Measurements from ENCODE around the gene ADD3. TPM values are rescaled to one million over a fixed set of nuclear protein-coding genes. Genes with fewer than 3 reads are reported as not detected.

Gene ADD3
- polyA plus RNA-seq, 3 donors, result 94.8 to 126 (median 111) TPM

DNA sequence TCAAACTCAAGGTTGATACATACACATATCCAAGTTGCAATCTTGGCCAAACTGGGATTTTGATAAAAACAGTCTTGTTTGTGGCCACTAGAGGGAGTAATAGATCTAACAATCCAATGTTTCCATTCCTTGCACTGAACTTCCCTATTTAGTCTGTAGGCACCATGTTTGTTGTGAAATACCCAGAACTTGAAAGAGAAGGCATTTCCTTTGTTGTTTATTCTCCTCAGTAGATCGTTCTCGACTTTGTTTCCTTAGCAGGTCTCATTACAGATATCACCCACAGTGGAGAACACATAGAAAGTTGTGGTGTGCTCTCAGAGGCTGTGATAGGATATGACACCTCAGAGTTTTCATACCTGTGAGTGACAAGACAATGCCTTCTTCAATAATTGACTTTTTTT, 129.4 kb downstream of the ADD3 start:
- Histone ChIP-seq H3K9me3 (replicated peaks in 1 of 2; ENCODE audit: control insufficient read depth in 1 of 2, insufficient read depth in 1 of 2, low read length in 2 of 2) (no peaks in the 10 kb centered on the region), H3K4me2 (replicated peaks; ENCODE audit: extremely low read depth, low read length, poor library complexity, severe bottlenecking) (peak overlapping the region; percentile 71), H2AFZ (ENCODE audit: insufficient read depth, low read depth, low read length, poor library complexity, severe bottlenecking) (peak overlapping the region; percentile 71), H3K36me3 (replicated peaks in 1 of 2; ENCODE audit: control insufficient read depth in 1 of 2, insufficient read depth in 2 of 2, low read length in 2 of 2) (peaks cover 25 to 35% of the 10 kb centered on the region in 2 donors), H3K4me3 (replicated peaks in 1 of 3; ENCODE audit: low read depth in 2 of 3, low read length in 3 of 3) (peak overlapping the region; percentile 21 to 78 (median 69)), H4K20me1 (ENCODE audit: insufficient read depth, low read length) (no peaks in the 10 kb centered on the region), H3K9ac (ENCODE audit: insufficient read depth, low read length, poor library complexity, severe bottlenecking) (peak overlapping the region; percentile 17), H3K27ac (ENCODE audit: low read depth in 1 of 2, low read length in 2 of 2) (peak overlapping the region in 1 of 2 donors; percentile 77), H3K79me2 (ENCODE audit: insufficient read depth, low read length) (no peaks in the 10 kb centered on the region), H3K27me3 (ENCODE audit: control insufficient read depth in 2 of 2, insufficient read depth in 2 of 2, low read length in 2 of 2) (no peaks in the 10 kb centered on the region), H3K4me1 (ENCODE audit: control insufficient read depth in 1 of 2, insufficient read depth in 2 of 2, low read length in 2 of 2) (peaks cover 32 to 38% of the 10 kb centered on the region in 2 donors)
- no peaks in the 10 kb centered on the region for H3K27me3 Mint-ChIP-seq (ENCODE audit: low read depth in 3 of 3)
- no CpG with 5 or more reads among the region's 2 CpGs for whole genome bisulfite sequencing (ENCODE audit: insufficient coverage)
- H3K36me3 Mint-ChIP-seq, result peaks cover 19 to 35% of the 10 kb centered on the region in 2 donors
- H3K4me1 Mint-ChIP-seq, result peaks cover 40% of the 10 kb centered on the region
- intact Hi-C loops (cut with micrococcal nuclease), result loop anchor here (2.0 to 5.0 kb wide), 2 partner anchors 142 to 145 kb away; no protein-coding TSS in a partner anchor
- DNase-seq, result peak; percentile 75 to 92 (median 86)
- H3K4me3 Mint-ChIP-seq, result peak overlapping the region; percentile 44 to 76
- TF ChIP-seq, protein P1, sequence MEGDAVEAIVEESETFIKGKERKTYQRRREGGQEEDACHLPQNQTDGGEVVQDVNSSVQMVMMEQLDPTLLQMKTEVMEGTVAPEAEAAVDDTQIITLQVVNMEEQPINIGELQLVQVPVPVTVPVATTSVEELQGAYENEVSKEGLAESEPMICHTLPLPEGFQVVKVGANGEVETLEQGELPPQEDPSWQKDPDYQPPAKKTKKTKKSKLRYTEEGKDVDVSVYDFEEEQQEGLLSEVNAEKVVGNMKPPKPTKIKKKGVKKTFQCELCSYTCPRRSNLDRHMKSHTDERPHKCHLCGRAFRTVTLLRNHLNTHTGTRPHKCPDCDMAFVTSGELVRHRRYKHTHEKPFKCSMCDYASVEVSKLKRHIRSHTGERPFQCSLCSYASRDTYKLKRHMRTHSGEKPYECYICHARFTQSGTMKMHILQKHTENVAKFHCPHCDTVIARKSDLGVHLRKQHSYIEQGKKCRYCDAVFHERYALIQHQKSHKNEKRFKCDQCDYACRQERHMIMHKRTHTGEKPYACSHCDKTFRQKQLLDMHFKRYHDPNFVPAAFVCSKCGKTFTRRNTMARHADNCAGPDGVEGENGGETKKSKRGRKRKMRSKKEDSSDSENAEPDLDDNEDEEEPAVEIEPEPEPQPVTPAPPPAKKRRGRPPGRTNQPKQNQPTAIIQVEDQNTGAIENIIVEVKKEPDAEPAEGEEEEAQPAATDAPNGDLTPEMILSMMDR (IDR thresholded peaks at IDR 0.05), result peak; percentile 76
- H3K27ac Mint-ChIP-seq, result peak overlapping the region; percentile 66 to 94 (median 84)
- no peaks in the 10 kb centered on the region for H3K9me3 Mint-ChIP-seq

DNA sequence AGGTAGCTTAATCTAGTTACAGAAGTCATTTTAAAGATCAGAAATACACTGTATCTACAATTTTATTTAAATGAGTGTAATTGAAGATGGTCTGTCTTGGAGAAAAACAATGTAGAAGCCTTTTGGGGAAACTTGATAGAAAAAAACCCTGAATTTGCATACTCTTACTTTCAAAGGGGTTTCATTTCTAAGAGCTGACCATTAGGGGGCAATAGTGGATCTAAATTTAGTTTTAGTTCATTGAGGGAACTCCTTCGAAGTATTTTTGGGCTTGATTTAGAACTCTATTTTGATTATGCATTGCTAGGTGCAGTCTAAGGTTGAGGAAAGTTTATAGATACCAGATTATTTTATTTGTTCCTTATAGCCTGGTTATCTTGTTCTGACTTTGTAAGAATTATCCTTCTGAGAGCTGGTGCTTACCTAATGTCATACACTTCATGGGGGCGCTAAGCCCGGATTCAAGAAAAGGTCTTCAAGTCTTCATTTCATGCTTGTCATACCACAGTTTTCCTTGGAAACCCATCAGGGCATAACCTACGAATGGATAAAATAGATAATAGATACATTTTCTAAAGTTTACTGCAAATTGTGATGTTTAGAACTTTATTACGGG, 130.5 kb downstream of the ADD3 start:
- Histone ChIP-seq H3K4me1 (ENCODE audit: control insufficient read depth in 1 of 2, insufficient read depth in 2 of 2, low read length in 2 of 2) (peaks cover 43 to 49% of the 10 kb centered on the region in 2 donors), H3K4me3 (replicated peaks in 1 of 3; ENCODE audit: low read depth in 2 of 3, low read length in 3 of 3) (no peak overlapping the region), H3K27me3 (ENCODE audit: control insufficient read depth in 2 of 2, insufficient read depth in 2 of 2, low read length in 2 of 2) (no peaks in the 10 kb centered on the region), H4K20me1 (ENCODE audit: insufficient read depth, low read length) (no peaks in the 10 kb centered on the region), H3K36me3 (replicated peaks in 1 of 2; ENCODE audit: control insufficient read depth in 1 of 2, insufficient read depth in 2 of 2, low read length in 2 of 2) (peaks cover 13 to 24% of the 10 kb centered on the region in 2 donors), H3K4me2 (replicated peaks; ENCODE audit: extremely low read depth, low read length, poor library complexity, severe bottlenecking) (peak overlapping the region; percentile 71), H2AFZ (ENCODE audit: insufficient read depth, low read depth, low read length, poor library complexity, severe bottlenecking) (no peak overlapping the region), H3K79me2 (ENCODE audit: insufficient read depth, low read length) (no peaks in the 10 kb centered on the region), H3K9me3 (replicated peaks in 1 of 2; ENCODE audit: control insufficient read depth in 1 of 2, insufficient read depth in 1 of 2, low read length in 2 of 2) (no peaks in the 10 kb centered on the region), H3K9ac (ENCODE audit: insufficient read depth, low read length, poor library complexity, severe bottlenecking) (no peak overlapping the region), H3K27ac (ENCODE audit: low read depth in 1 of 2, low read length in 2 of 2) (peak overlapping the region in 1 of 2 donors; percentile 77)
- 0% methylated on average over 1 of the region's 5 CpGs for WGBS (ENCODE audit: insufficient coverage)
- TF ChIP-seq, protein P1 (IDR thresholded peaks at IDR 0.05), result peak; percentile 85
- H3K27ac Mint-ChIP-seq, result peak overlapping the region in 3 of 7 donors; percentile 18 to 94 (median 78)
- peaks cover 51% of the 10 kb centered on the region for H3K4me1 Mint-ChIP-seq
- peak; percentile 62 to 86 (median 73) for DNase-seq
- H3K27me3 Mint-ChIP-seq (ENCODE audit: low read depth in 3 of 3), result no peaks in the 10 kb centered on the region
- no peak overlapping the region for H3K4me3 Mint-ChIP-seq
- peaks cover 11 to 23% of the 10 kb centered on the region in 2 donors for H3K36me3 Mint-ChIP-seq
- peaks cover 0 to 5% (median 0%) of the 10 kb centered on the region in 7 donors for H3K9me3 Mint-ChIP-seq
- intact Hi-C loops (cut with micrococcal nuclease), result loop anchor here (2.0 to 5.0 kb wide), 2 partner anchors 88 to 144 kb away; no protein-coding TSS in a partner anchor

Measured in CD14-positive monocyte (primary cell).